HEK293 (cell line): ENCODE data around the gene ATAD1.
A peak's percentile ranks its signal among the peaks of the same experiment; 100 is the strongest.
"Not testable (repeated sequence)": the region's sequence is repeated elsewhere in the genome, so short reads cannot be mapped to it uniquely, and the experiment has no call there.

ENCODE experiments used
- CTCF ChIA-PET: fragments of 350-600 bp; formaldehyde crosslinking; extraction: SDS; loops from one replicate; lab custom pipeline; 2021; ENCODE audit warnings: antibody characterized with exemption; lab: Yijun Ruan, JAX
- POLR2A ChIA-PET: fragments of 300-600 bp; formaldehyde crosslinking; extraction: SDS; loops from one replicate; lab custom pipeline; 2020; ENCODE audit warnings: antibody characterized with exemption, inconsistent platforms; lab: Yijun Ruan, JAX
- H3K27ac ChIP-seq: fragments of 200-500 bp; sonication (Bioruptor generic); 2 replicates; pipeline ENCODE4 v1.5.1; 2014; ENCODE audit warnings: low read depth, low read length, control low read depth, inconsistent platforms; ENCODE audit errors: extremely low read depth
- H3K36me3 ChIP-seq, 2 experiments: fragments of 200-500 bp in 1 of 2; sonication (Bioruptor generic) in 1 of 2; 1 replicate in 1 of 2; 2 replicates in 1 of 2; pipeline ENCODE4 v1.5.1; 2014 to 2017; ENCODE audit warnings: inconsistent platforms in 2 of 2, low read length in 2 of 2; ENCODE audit not compliant: control insufficient read depth in 2 of 2, insufficient read depth in 1 of 2
- H3K4me1 ChIP-seq: fragments of 200-500 bp; sonication (Bioruptor generic); 2 replicates; pipeline ENCODE4 v1.5.1; 2014; ENCODE audit warnings: mild to moderate bottlenecking, low read length, inconsistent platforms; ENCODE audit not compliant: control insufficient read depth, insufficient read depth
- H3K4me3 ChIP-seq: 2 replicates; pipeline ENCODE4 v1.5.1; 2011; ENCODE audit warnings: low read depth, mild to moderate bottlenecking, control low read depth, low read length, moderate library complexity
- H3K9me3 ChIP-seq: fragments of 200-500 bp; sonication (Bioruptor generic); 2 replicates; pipeline ENCODE4 v1.5.1; 2014; ENCODE audit warnings: low read depth, low read length, inconsistent platforms; ENCODE audit not compliant: control insufficient read depth, insufficient read depth
- MYNN ChIP-seq: fragments of 450-650 bp; formaldehyde crosslinking; IDR thresholded peaks from 2 replicates; pipeline ENCODE4 v1.5.1; 2016; ENCODE audit warnings: missing biosample characterization, missing genetic modification characterization, borderline replicate concordance
- SCRT2 ChIP-seq: fragments of 450-650 bp; formaldehyde crosslinking; IDR thresholded peaks from 2 replicates; pipeline ENCODE4 v1.5.1; 2016; ENCODE audit warnings: missing biosample characterization, missing genetic modification characterization
- ZFHX2 ChIP-seq: fragments of 450-650 bp; formaldehyde crosslinking; conservative IDR thresholded peaks from 2 replicates; pipeline ENCODE4 v1.5.1; 2016; ENCODE audit warnings: missing biosample characterization, missing genetic modification characterization
- ZNF112 ChIP-seq: fragments of 450-650 bp; formaldehyde crosslinking; IDR thresholded peaks from 2 replicates; pipeline ENCODE4 v1.5.0; 2017; ENCODE audit warnings: missing biosample characterization, missing genetic modification characterization
- ZNF140 ChIP-seq: fragments of 450-650 bp; formaldehyde crosslinking; IDR thresholded peaks from 2 replicates; pipeline ENCODE4 v1.5.1; 2016; ENCODE audit warnings: missing biosample characterization, missing genetic modification characterization
- ZNF146 ChIP-seq: fragments of 450-650 bp; formaldehyde crosslinking; IDR thresholded peaks from 2 replicates; pipeline ENCODE4 v1.5.1; 2016; ENCODE audit warnings: missing biosample characterization, missing genetic modification characterization
- ZNF501 ChIP-seq: fragments of 450-650 bp; formaldehyde crosslinking; IDR thresholded peaks from 2 replicates; pipeline ENCODE4 v1.5.1; 2016; ENCODE audit warnings: missing biosample characterization, missing genetic modification characterization
- ZNF510 ChIP-seq: fragments of 450-650 bp; formaldehyde crosslinking; IDR thresholded peaks from 2 replicates; pipeline ENCODE4 v1.5.1; 2018; ENCODE audit warnings: mild to moderate bottlenecking, missing genetic modification characterization, missing biosample characterization; ENCODE audit not compliant: insufficient replicate concordance
- ZNF600 ChIP-seq: fragments of 450-650 bp; formaldehyde crosslinking; IDR thresholded peaks from 2 replicates; pipeline ENCODE4 v1.5.1; 2016; ENCODE audit warnings: missing biosample characterization, missing genetic modification characterization
- ZNF623 ChIP-seq: fragments of 450-650 bp; formaldehyde crosslinking; IDR thresholded peaks from 2 replicates; pipeline ENCODE4 v1.5.1; 2016; ENCODE audit warnings: missing biosample characterization, missing genetic modification characterization
- ZNF658 ChIP-seq: fragments of 450-650 bp; formaldehyde crosslinking; IDR thresholded peaks from 2 replicates; pipeline ENCODE4; 2016; ENCODE audit warnings: missing biosample characterization, missing genetic modification characterization
- ZNF670 ChIP-seq: fragments of 450-650 bp; formaldehyde crosslinking; IDR thresholded peaks from 2 replicates; pipeline ENCODE4 v1.5.1; 2016; ENCODE audit warnings: missing biosample characterization, missing genetic modification characterization, low read depth
- ZNF768 ChIP-seq: fragments of 450-650 bp; formaldehyde crosslinking; IDR thresholded peaks from 2 replicates; pipeline ENCODE4 v1.5.1; 2018; ENCODE audit warnings: missing biosample characterization, mild to moderate bottlenecking, missing genetic modification characterization
- ZSCAN23 ChIP-seq: fragments of 450-650 bp; formaldehyde crosslinking; IDR thresholded peaks from 2 replicates; pipeline ENCODE4 v1.5.1; 2016; ENCODE audit warnings: missing biosample characterization, missing genetic modification characterization
- ZSCAN30 ChIP-seq: fragments of 450-650 bp; IDR thresholded peaks from 2 replicates; pipeline ENCODE4 v1.5.1; 2018; ENCODE audit warnings: missing biosample characterization, mild to moderate bottlenecking, missing genetic modification characterization, moderate library complexity
- TF ChIP-seq, protein P1 (sequence below): fragments of 450-650 bp; formaldehyde crosslinking; IDR thresholded peaks from 2 replicates; pipeline ENCODE4 v1.5.1; 2016; ENCODE audit warnings: missing biosample characterization, missing genetic modification characterization
- TF ChIP-seq, protein P2 (sequence below): sonication (generic); formaldehyde crosslinking; IDR thresholded peaks from 2 replicates; pipeline ENCODE4 v1.8.1; 2022; ENCODE audit warnings: mild to moderate bottlenecking, moderate library complexity, missing genetic modification reagents
- TF ChIP-seq, protein P3 (sequence below): fragments of 450-650 bp; IDR thresholded peaks from 2 replicates; pipeline ENCODE4 v1.5.1; 2018; ENCODE audit warnings: missing biosample characterization, missing genetic modification characterization

Gene ATAD1

DNA sequence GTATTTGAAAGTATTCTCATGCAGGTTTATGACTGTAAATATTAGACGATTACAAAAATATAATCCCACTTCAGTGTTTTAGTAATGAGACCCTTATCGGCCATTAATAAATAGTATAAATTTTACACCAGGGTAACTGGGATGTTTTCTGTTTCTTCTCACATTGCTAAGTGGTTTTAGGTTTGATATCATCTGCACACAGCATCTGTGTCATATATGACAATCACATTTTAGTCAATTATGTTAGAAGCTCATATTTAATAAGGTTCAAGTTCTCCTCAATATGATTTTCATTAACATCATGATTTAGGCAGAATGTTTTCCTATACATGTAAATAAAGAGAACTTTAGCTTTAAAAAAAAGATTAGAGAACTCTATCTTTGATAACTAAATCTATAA is 66.8 kb downstream of the ATAD1 start:
- Histone ChIP-seq H3K36me3 (peaks cover 22 to 32% of the 10 kb centered on the region in 2 experiments), H3K4me1 (no peaks in the 10 kb centered on the region), H3K9me3 (no peaks in the 10 kb centered on the region), H3K4me3 (no peak overlapping the region)
- CTCF ChIA-PET = interaction anchor here (0.6 to 1.5 kb wide), 3 partner anchors 10 to 24 kb away, joined by 4 to 5 read pairs (median 5); no protein-coding TSS in a partner anchor
- POLR2A ChIA-PET = interaction anchor here (1.4 kb wide), 1 partner anchor 13 kb away, joined by 3 read pairs; no protein-coding TSS in a partner anchor
- TF ChIP-seq ZNF501 (tag by site-specific recombination) = no peak
- TF ChIP-seq, all 188 proteins: peak for 0
- no peak overlapping the region for H3K27ac ChIP-seq

DNA sequence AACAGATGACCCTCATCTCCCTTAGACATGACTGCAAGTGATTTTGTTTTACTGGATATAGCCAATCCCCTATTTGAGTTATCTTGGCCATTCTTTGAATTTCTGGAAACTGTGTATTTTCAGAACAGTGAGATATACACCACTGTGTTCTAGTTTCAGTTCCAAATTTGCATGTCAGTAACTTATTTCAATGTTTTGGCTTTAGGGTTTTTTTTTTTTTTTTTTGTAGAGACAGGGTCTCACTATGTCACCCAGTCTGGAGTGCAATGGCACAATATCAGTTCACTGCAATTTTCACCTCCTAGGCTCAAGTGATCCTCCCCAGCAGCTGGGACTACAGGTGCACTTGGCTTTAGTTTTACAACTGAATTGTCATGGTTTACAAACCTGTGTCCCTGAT is 67.2 kb downstream of the ATAD1 start:
- Histone ChIP-seq H3K9me3 (no peaks in the 10 kb centered on the region), H3K4me3 (no peak overlapping the region), H3K4me1 (no peaks in the 10 kb centered on the region), H3K27ac (no peak overlapping the region), H3K36me3 (peaks cover 21 to 27% of the 10 kb centered on the region in 2 experiments)
- POLR2A ChIA-PET = interaction anchor here (1.4 kb wide), 1 partner anchor 14 kb away, joined by 3 read pairs; no protein-coding TSS in a partner anchor
- CTCF ChIA-PET = interaction anchor here (0.6 to 1.5 kb wide), 2 partner anchors 21 to 25 kb away, joined by 4 to 5 read pairs; no protein-coding TSS in a partner anchor
- no peak for TF ChIP-seq ZNF140 (tag by site-specific recombination)
- no peak for TF ChIP-seq ZNF510 (tag by site-specific recombination)
- no peak for TF ChIP-seq ZNF768 (tag by site-specific recombination)
- no peak for TF ChIP-seq ZNF623 (tag by site-specific recombination)
- TF ChIP-seq MYNN (tag by site-specific recombination) = no peak

DNA sequence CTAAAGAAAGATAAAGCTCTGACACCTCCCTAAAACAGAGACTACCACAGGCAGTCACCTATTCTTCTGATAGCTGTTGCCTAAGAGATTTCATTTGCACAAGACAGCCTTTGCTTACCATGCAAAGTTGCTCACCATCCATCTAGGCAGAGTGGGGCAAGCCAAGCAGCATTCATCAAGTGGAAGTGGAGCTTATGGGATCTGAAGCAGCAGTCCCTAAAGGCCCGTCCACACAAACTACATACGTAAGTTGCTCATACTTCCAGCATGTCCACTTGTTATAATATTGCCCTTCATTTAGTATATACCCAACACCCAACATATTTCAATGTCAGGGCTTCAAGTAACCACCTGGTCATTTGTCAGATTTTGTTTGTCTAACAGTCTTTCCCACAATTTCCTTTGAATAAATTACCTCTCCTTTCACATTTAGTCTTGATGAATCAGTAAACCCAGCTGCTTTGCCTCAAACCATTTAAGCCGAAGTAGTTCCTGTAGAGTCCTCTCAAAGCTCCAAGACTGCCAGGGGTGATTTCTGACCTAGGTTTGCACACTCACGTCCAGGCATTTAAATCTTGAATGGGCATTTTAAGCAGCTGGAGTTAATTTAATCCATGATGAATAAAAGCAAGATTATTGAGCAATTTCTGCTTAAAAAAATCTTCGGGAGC is 67.9 kb downstream of the ATAD1 start:
- Histone ChIP-seq H3K9me3 (no peaks in the 10 kb centered on the region), H3K27ac (no peak overlapping the region), H3K4me3 (no peak overlapping the region), H3K4me1 (no peaks in the 10 kb centered on the region), H3K36me3 (peaks cover 16 to 31% of the 10 kb centered on the region in 2 experiments)
- ChIA-PET CTCF (interaction anchor here (0.5 to 0.6 kb wide), 2 partner anchors 14 to 811 kb away, joined by 3 to 4 read pairs; no protein-coding TSS in a partner anchor), POLR2A (no interaction called here)
- no peak for TF ChIP-seq ZNF670 (tag by site-specific recombination)
- TF ChIP-seq SCRT2 = peak; percentile 53; the same call in 1 of the 2 replicates
- TF ChIP-seq ZNF112 = no peak
- no peak for TF ChIP-seq ZNF600 (tag by site-specific recombination)
- TF ChIP-seq ZSCAN23 (tag by site-specific recombination) = no peak

DNA sequence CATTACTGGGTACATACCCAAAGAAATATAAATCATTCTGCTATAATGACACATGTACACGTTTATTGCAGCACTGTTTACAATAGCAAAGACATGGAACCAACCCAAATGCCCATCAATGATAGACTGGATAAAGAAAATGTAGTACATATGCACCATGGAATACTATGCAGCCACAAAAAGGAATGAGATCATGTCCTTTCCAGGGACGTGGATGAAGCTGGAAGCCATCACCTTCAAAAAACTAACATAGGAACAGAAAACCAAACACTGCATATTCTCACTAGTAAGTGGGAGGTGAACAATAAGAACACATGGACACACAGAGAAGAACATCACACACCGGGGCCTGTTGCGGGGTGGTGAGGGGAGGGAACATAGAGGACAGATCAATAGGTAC is 69.8 kb downstream of the ATAD1 start:
- POLR2A ChIA-PET, H3K4me1 ChIP-seq, H3K27ac ChIP-seq, H3K4me3 ChIP-seq, H3K9me3 ChIP-seq: not testable (repeated sequence)
- TF ChIP-seq, protein P1, sequence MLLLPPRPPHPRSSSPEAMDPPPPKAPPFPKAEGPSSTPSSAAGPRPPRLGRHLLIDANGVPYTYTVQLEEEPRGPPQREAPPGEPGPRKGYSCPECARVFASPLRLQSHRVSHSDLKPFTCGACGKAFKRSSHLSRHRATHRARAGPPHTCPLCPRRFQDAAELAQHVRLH = 0 out of 2 replicates have a peak, but pooled peaks have one; percentile 62
- TF ChIP-seq ZSCAN30 (tag by site-specific recombination) (0 out of 2 replicates have a peak, but pooled peaks have one; percentile 16), ZNF146 (peak; percentile 99)
- CTCF ChIA-PET = interaction anchor here (0.6 to 0.7 kb wide), 2 partner anchors 103 to 332 kb away, joined by 3 to 4 read pairs; no protein-coding TSS in a partner anchor
- peaks cover 10 to 31% of the 10 kb centered on the region in 2 experiments for H3K36me3 ChIP-seq

DNA sequence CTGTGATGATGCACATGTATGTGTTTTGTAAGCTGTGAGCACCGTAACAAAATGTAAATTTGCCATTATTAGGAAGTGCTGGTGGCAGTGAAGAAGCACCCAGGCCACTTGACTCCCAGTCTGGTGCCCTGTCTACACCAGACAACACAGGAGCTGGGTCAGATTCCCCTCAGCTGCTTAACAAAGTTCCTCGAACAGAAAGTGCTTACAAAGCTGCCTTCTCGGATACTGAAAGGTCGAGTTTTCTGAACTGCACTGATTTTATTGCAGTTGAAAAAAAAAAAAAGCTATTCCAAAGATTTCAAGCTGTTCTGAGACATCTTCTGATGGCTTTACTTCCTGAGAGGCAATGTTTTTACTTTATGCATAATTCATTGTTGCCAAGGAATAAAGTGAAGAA is 71.1 kb downstream of the ATAD1 start:
- peaks cover 0 to 23% of the 10 kb centered on the region in 2 experiments; a peak in 2 of 3 replicates for H3K36me3 ChIP-seq
- no peak overlapping the region for H3K27ac ChIP-seq
- no peak overlapping the region for H3K4me3 ChIP-seq
- no peaks in the 10 kb centered on the region for H3K9me3 ChIP-seq
- ChIA-PET POLR2A (no interaction called here), CTCF (no interaction called here)
- TF ChIP-seq ZNF658 (tag by site-specific recombination) = no peak
- TF ChIP-seq, protein P2, sequence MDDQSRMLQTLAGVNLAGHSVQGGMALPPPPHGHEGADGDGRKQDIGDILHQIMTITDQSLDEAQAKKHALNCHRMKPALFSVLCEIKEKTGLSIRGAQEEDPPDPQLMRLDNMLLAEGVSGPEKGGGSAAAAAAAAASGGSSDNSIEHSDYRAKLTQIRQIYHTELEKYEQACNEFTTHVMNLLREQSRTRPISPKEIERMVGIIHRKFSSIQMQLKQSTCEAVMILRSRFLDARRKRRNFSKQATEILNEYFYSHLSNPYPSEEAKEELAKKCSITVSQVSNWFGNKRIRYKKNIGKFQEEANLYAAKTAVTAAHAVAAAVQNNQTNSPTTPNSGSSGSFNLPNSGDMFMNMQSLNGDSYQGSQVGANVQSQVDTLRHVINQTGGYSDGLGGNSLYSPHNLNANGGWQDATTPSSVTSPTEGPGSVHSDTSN (CRISPR knock-in tag) = no peak
- TF ChIP-seq ZFHX2 = no peak
- TF ChIP-seq, protein P3, sequence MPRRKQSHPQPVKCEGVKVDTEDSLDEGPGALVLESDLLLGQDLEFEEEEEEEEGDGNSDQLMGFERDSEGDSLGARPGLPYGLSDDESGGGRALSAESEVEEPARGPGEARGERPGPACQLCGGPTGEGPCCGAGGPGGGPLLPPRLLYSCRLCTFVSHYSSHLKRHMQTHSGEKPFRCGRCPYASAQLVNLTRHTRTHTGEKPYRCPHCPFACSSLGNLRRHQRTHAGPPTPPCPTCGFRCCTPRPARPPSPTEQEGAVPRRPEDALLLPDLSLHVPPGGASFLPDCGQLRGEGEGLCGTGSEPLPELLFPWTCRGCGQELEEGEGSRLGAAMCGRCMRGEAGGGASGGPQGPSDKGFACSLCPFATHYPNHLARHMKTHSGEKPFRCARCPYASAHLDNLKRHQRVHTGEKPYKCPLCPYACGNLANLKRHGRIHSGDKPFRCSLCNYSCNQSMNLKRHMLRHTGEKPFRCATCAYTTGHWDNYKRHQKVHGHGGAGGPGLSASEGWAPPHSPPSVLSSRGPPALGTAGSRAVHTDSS (tag by site-specific recombination) = no peak
- no peaks in the 10 kb centered on the region for H3K4me1 ChIP-seq
